ENCODE data around the gene BMPER.

BMPER gene

DNA sequence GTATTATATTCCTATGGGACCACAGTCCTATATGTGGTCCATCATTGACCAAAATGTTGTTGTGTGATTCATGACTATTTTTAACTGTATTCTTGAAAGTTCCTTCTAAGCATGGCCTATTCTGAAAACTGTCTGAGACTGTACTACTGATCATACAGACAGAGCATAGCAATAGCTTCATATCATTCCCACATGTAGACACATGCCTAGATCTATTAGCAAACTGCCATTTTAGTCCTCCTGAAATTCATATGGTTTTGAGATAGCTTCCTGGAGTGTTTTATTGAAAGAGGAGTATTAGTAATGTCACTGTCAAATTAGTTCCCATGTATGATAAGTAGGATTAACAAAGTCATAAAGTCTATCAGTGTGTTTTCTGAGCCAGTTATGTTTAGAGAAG, 157.5 kb downstream of the BMPER start:
- no peak for DNase-seq (ENCODE audit: low spot score)

DNA sequence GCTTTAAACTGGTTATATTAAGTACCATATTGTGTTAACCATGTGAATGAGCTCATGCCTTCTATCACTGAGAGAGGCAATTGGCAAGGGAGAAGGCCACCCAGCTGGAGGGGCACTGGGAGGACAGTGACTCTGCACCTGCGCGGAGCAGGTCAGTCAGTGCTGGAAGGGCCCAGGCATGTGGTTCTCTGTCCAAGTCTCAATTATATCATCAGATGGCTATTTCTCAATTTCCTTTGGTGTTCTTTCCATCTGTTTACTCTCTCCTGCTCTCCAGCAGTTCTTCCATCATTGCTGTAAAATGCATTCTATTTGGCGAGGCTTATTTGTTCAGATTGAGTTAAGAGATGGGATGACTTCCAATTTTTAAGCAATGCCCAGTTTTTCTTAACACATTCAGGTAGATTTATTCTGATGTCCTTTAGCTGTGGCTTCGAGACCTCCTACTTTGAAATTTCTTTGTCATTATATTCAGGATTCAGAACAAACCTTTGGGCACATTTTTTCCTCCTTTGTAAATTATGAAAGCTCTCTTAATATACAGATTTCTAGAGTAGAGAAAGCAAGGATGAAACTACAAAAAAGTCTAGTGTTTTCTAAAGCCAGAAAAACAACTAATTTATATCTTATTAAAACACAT, 159.3 kb downstream of the BMPER start:
- no peak for DNase-seq (ENCODE audit: low spot score)

DNA sequence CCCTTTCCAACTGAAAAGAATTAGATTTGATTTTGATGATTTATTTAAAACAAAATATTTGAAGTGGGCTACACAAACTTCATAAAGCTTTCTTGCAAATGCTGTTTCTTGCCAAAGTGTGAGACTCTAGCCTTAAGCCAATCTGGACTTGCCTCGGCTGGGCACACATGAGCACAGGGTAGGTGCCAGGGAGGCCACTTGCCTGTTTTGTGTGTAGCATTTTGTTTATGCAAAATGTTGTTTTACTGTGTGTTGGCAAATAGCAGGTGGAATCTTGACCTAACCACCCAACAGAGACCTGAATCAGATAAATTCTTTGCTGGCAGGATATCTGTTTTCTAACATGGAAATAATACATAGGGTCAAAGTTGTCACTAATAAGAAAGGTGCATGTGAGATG, 161.1 kb downstream of the BMPER start:
- DNase-seq (ENCODE audit: low spot score) = no peak

DNA sequence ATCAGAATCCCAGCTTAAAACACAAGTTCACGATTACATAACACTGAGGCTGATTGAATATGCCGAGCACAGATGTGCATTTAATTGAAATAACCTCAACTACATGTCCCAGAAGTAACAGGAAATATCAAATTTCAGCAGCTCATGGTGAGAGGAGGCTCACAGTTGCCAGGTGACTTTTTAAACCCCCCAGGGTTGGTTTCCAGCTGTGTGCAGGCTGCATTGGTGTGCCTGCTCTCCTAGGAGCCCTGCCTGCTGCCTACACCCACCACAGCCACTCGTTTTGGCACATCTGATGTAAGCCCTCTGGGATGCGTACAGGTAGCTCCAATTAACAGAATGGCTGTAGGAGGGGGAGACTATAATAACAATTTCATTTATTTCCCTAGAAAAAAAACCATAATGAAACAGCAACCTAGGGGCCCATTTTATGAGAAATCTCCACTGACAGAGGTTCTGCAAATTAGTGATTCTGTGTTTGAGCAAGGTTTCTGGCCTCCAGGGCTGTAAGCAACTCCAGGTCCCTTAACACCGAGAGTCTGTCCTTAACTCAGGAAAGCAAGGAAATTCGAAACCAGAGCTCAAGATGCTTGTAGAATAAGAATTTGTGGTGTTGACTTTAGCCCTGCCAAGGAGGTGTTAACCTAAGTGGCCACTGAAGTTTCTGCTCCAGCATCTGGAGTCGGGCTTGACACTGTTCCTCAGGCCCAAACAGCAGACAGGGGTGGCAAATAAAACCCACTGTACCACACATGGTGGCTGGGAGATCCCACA, 161.9 kb downstream of the BMPER start:
- DNase-seq (ENCODE audit: low spot score) = no peak

DNA sequence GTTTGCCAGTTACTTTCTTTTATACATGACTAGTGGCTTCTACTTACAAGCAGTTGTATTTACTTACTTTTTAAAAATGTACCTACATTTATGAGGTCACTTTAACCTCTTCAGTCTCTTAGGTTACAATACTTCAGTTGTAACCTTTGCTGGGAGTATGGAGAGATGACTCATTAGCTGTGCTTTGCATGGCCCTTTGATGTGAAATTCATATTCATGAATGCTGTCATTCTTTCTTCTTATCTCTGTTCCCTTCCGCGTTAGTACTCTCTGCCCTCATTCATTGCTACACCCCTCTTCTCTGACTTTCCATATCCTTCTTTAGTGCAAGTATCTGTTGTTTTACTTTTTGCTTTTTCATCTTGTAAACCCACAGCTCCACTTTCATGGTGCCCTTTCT, 164.3 kb downstream of the BMPER start:
- no peak for DNase-seq (ENCODE audit: low spot score)

DNA sequence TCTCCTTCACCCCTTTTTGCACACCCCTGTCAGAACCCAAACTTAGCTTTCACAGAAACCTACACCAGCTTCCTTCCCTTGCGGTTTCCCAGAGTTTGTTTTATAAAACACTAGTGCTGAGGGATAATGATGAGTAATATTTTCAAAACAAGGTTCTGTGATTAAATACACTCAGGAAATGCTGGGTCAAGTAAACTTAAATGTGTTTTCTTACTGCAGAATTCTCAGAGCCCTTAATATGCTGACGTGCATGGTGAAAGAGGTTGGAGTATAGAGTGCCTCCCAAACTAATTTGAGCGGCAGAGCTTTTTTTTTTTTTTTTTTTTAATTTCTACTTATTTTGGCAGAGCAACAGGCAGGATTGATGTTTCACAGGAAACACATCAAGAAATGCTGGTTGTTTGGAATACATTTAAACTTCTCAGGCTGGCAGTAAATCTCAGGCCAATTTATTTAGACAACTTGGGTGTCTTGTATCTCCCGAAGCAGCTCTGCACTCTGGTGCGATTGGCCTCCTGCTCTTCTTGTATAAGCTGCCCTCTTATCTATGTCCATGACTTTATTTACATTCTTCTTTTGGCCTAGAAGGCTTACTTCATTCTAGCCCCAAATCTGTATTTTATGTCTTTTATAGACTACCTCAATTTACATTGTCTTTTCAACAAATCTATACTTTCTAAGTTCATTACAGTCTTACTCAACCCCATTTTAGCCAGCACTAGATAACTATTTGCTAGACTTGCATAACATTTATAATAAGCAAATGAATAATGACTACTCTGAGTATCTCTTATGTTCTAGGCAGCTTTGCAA, 165.4 kb downstream of the BMPER start:
- DNase-seq (ENCODE audit: low spot score) = no peak

DNA sequence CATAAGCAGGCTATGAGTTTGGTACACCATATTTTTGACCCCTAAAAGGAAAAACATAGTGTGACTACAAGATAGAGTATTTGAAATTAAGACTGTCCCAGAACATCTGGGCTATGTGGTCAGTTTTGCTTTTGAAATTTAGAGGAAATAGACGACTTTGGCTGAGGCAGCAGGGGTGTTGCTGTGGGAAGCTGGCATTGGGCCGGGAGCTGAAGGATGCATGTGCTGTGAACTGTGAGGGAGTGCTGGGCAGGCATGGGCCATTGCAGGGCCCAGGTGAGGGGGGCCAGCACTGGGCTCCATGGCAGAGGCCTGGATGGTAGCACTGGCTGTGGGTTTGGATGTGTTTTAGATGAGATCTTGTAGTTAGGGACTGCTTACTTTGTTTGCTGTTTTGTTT, 168.3 kb downstream of the BMPER start:
- no peak for DNase-seq (ENCODE audit: low spot score)

DNA sequence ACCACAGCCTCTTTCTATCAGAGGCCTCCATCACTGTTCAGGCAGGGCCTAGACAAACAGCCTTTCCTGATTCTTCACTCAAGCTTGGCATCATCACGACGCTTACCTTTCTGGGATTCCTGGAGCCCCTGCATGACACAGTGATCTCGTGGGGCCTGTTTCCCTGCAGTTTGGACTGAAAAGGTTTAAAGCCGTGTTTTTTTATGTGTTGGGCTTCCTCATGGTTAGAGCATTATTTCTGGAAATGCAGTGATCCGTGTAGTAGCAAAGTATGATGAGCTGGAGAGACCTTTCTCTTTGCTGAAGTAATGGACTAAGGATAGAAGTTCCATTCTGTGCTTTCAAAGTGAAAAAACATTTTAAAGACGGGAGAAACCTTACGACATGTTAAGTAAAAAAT, 169.1 kb downstream of the BMPER start:
- no peak for DNase-seq (ENCODE audit: low spot score)

DNA sequence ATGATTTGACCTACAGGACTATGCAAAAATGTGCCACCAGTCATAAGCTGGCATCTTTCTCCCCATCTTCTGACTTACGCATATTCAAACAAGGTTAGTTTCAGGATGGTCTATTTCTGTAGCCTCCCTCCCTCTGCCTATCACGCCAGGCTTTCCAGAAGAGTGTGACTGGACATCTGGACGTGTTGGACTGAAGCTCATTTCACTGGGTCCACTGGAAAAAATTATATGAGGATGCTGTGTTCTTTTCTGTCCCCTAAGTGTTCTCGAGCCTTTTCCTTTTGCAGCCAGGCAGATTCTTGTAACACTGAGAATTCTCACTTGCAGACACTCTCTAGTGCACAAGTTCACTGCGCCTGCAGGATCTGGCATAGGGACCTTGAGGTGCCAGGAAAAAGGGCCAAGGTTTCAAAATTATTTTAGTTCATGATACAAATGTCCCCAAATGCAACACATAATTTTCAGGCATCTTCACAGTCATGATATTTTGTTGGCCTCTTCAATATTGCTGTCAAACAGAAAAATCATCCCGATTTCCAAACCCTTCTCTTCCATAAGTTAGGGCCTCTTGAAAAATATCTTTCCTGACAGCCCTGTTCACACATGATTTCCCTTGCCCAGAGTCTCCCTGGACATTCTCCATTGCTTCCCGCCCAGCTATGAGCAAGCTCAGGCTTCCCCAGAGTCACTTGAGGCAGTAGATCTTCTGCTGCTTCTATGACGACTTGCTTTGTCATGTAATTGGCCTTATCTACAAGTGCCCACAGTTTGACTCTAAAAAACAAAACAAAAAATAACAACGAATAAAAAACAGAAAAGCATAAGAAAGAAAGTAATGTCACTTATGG, 170.4 kb downstream of the BMPER start:
- DNase-seq (ENCODE audit: low spot score) = no peak

DNA sequence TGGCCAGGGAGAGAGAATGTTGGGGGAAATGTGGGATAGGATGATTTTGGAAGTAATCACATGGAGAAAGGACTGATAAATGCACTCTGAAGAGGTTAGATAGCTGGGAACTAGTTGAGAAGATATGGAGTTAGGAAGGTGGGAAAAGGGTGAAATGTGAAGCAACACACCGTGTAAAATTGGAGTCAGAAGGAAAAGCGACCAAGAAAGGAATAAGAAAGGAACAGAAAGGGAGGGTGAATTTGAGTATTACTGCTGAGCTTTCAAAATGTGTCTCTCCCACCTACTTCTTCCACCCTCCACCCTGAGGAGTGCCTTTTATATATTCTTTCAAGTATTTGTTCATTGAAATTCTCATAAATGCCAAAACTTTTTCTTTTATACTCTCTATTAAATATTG, 171.8 kb downstream of the BMPER start:
- no peak for DNase-seq (ENCODE audit: low spot score)

DNA sequence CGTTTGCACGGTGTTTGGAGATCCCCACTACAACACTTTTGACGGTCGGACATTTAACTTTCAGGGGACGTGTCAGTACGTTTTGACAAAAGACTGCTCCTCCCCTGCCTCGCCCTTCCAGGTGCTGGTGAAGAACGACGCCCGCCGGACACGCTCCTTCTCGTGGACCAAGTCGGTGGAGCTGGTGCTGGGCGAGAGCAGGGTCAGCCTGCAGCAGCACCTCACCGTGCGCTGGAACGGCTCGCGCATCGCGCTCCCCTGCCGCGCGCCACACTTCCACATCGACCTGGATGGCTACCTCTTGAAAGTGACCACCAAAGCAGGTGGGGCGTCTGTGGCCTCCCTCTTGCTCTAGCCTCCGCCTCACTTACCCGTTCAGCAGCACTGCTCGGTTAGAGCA, 173.5 kb downstream of the BMPER start:
- no peak for DNase-seq (ENCODE audit: low spot score)

DNA sequence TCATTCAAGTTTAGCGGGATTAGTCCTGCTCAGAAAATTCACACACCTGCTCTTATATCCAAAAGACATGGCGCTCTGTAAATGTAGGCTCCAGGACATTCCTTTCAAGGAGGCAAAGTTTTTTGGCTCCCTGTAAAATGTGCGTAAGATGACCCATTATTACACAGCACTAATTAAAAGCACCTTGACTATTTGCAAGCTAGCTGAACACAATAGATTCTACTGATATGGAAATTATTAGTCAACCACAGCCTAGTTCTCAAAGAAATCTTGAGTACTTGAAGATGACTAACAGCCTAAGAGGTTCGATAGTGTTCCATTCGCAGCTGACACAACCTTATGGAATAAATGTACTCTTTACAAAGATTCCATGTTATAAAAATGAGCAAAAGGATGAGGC, 175.2 kb downstream of the BMPER start:
- DNase-seq (ENCODE audit: low spot score) = no peak

DNA sequence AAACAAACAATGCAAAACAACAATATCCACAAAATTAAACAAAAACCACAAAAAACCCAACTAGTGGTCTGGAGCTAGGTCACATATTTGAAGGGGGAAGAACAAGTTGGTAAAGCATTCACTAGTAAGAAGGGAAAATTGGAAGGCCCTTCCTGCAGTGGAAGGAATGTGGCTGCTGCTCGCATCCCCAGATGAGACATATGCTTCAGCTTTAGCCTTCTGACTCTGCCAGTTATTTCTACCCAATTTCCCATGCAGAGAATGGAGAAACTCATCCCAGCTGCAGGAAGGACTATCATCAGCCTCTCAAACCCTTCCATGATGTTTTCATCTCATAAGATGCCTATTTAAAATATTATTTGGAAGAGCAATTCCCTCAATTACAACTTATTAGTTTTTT, 176.6 kb downstream of the BMPER start:
- no peak for DNase-seq (ENCODE audit: low spot score)

DNA sequence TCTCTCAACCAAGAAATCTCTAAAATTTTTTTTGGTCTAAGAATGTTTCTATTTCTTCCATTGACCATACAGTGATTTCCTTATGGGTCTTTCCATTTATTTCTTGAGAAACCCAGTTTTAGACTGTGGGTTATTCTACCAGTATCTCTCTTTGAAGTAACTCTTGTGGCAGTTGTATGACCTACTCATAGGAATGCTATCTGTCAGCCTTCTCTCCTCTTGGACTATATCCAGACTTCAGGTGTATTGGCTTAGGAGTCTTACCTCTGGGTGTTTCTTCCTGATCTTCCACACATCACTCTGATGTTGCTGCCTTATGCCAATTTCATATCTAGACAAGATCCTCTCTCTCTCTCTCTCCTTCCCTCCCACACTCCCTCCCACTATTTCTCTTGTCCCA, 178.1 kb downstream of the BMPER start:
- DNase-seq (ENCODE audit: low spot score) = no peak

DNA sequence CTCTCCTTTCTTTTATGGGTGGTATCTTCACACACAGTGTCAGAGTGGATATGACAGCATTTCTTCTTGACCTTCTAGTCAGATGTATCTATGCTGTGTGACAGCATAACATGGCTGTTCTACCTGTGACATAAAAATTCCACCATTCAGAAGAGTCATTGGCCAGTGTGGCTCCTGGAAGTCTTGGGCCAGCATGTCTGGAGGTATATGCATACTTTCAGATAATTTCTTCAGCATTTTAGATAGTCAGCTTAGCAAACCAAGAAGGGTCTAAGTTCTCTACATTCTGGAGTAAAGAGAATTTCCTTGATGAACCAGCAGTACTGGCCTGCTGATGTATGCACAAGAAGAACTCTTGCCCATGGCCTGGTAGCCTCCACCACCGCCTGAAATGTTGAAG, 179.3 kb downstream of the BMPER start:
- no peak for DNase-seq (ENCODE audit: low spot score)

DNA sequence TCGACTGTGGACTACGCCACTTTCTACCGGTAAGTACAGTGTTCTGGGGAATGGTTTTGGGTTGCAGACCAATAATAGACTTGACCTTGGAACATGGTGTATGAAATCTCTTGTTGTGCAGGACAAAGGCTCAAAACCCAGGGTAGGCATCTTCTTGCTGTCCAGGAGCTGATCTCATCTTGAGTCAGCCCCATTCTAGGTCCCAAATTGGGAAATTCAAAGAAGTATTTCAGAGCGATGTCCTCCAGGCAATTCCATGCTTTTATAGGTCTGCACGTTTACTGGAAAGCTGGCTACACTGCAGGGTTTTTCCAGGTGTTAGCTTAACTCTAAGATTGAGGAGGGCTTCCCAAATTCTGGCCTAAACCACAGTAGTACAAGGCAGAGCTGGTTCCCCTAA, 180.7 kb downstream of the BMPER start:
- no peak for DNase-seq (ENCODE audit: low spot score)

DNA sequence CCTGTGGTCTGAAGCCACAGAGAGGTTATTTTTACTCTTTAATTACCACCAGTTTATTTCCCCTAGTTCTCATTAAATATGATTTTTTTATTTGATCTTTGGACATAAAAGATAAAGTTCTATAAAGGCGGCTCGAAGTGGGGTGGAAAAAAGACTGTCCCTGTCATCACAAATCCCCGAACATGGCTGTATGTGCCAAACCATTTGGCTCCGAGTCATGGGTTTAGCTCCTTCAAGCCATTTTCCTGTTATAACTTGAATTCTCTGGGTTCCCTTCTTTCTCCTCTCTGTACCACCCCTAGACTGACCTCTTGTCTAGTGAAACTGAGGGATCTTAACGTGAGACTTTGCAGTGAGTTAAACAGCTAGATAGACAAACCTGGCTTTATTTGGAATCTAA, 181.6 kb downstream of the BMPER start:
- DNase-seq (ENCODE audit: low spot score) = no peak

DNA sequence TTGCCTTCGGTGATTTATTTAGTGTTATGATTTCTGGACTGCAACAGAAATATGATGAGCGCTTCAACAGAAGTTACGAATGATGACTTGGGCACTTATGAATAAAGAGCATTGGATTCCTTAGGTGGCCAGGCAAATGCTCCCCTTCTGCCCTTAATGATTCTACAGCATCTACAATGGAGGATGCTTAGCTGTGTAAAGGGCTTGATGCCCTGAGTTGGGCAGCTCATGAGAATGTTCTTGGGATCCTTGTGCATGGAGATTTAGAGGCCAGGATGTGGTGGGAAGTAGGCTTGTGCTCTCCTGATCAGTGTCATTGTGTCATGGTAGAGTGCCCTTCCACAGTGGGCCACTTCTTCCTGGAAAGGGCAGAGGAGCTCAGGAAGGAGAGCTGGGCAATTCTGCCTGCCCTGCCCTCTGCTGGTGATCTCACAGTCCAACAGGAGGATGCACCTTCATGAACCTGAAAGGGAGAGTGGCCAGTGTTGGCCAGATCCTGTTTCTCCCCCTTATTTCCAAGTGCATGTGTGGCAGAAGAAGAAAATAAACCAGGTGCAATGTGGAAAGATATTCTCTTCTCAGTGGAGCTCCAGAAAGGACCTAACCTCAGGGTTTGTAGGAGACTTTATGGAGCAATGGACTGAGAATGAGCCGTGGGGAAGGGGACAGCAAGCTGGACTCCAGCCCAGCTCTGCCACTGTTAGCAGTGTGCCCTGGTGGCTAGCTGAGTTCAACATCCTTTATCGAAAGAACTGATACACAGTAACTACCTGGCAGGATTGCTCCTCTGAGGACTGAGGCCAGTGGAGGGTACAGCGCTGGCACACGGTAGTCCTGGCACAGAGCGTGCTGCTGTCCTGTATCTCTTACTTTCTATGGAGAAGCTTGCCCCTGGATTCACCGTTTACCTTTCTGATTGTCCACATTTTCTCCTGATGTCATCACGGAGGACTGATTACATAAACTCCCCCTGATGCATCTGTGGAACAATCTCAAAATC, 182.9 kb downstream of the BMPER start:
- no peak for DNase-seq (ENCODE audit: low spot score)

DNA sequence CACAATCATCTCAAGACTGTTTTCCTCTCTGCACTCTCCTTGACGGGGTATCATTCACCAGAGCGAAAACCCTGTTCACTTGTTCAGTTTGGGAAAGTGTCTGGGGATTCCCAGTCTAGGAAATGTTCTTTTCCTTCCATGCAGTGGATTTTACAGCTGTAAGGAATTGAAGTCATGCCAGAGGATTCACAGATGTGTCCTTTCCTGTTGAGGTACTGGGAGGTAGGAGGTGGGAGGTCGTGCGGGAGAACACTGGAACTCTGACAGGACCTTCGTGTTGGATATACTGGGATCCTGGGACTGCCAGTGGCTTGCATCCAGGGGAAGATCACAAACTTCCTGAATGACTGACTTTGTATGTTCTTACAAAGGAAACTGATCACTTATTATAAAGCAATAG, 185.5 kb downstream of the BMPER start:
- no peak for DNase-seq (ENCODE audit: low spot score)

DNA sequence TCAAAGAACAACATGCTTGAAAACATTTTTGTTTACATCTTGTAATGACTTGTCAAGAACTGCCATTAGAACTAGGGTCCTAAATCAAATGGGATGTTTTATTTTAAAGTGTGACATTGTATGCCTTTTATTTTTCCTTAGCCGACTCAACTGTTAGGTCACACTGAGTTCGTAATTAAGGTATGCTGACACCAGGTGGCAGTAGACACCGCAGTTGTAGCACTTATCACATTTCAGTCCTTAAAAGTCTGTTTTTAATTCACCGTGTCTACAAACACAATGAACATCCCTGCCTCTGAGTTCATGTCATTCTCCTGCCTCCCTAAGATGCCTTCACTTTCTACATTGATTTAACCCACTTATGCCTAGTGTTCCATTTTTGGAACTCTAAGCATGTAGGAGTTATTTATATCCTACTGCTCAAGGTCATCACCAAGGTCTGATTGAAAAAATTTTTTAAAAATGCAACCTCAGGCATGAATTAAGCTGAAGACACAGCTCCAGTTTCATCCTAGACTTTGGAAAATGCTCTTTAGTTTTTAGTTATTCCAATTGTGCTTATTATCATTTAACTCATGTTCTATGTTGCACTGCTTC, 186.1 kb downstream of the BMPER start:
- no peak for DNase-seq (ENCODE audit: low spot score)

DNA sequence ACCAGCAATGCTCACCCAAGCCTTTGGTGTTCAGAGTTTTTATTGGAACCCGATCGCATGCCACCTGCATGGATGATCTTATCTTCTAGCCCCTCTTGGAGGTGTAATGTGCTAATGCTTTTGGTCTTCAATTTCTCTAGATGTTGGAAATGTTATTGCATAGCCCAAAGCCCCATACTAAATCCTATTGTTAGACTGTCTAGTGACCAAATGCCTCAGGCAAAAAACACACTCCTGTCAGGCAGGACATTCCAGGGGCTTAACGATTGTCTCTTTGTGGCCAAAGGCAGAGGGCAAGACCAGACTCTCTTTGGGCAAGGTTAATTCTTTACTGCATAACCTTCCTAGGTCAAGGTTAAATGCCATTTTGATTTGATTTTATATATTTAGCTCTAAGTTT, 187.9 kb downstream of the BMPER start:
- no peak for DNase-seq (ENCODE audit: low spot score)
